GM23248 (cell line): ENCODE measurements around the gene HAND2. TPM values are rescaled to one million over a fixed set of nuclear protein-coding genes. Genes with fewer than 3 reads are reported as not detected.

Source experiments
- DNase-seq: peaks from one replicate; pipeline ENCODE4 v3.0.0-alpha.2; 2015
- H2AFZ ChIP-seq: fragments of 200-600 bp; sonication (generic); 2 replicates; pipeline ENCODE4 v1.6.1; 2016; ENCODE audit warnings: antibody characterized with exemption
- H3F3A ChIP-seq: fragments of 200-600 bp; sonication (generic); 2 replicates; pipeline ENCODE4 v1.6.1; 2016; ENCODE audit warnings: mild to moderate bottlenecking, antibody characterized with exemption, mixed run types; ENCODE audit not compliant: insufficient read depth
- H3K27ac ChIP-seq: fragments of 200-600 bp; sonication (generic); 2 replicates; pipeline ENCODE4 v1.5.1; 2016; ENCODE audit warnings: mild to moderate bottlenecking
- H3K27me3 ChIP-seq: fragments of 200-600 bp; sonication (generic); replicated peaks from 2 replicates; pipeline ENCODE4 v1.6.1; 2016; ENCODE audit warnings: mild to moderate bottlenecking; ENCODE audit not compliant: insufficient read depth
- H3K36me3 ChIP-seq: fragments of 200-600 bp; sonication (generic); 2 replicates; pipeline ENCODE4 v1.6.1; 2016; ENCODE audit warnings: low read depth, mild to moderate bottlenecking
- H3K4me1 ChIP-seq: fragments of 200-600 bp; sonication (generic); 2 replicates; pipeline ENCODE4 v1.6.1; 2016; ENCODE audit warnings: mild to moderate bottlenecking; ENCODE audit not compliant: insufficient read depth
- H3K4me2 ChIP-seq: fragments of 200-600 bp; sonication (generic); one replicate; pipeline ENCODE4 v1.6.1; 2016; ENCODE audit warnings: mild to moderate bottlenecking; ENCODE audit not compliant: unreplicated experiment
- H3K4me3 ChIP-seq: fragments of 200-600 bp; sonication (generic); 2 replicates; pipeline ENCODE4 v1.5.1; 2016; ENCODE audit warnings: mild to moderate bottlenecking
- H3K79me2 ChIP-seq: fragments of 200-600 bp; sonication (generic); 2 replicates; pipeline ENCODE4 v1.6.1; 2016; ENCODE audit warnings: mild to moderate bottlenecking; ENCODE audit not compliant: insufficient read depth
- H3K9ac ChIP-seq: fragments of 200-600 bp; sonication (generic); 2 replicates; pipeline ENCODE4 v1.6.1; 2016; ENCODE audit warnings: mild to moderate bottlenecking
- H3K9me2 ChIP-seq: fragments of 200-600 bp; sonication (generic); 2 replicates; pipeline ENCODE4 v1.6.1; 2016; ENCODE audit warnings: mixed run types, mild to moderate bottlenecking, moderate library complexity; ENCODE audit not compliant: insufficient read depth
- H3K9me3 ChIP-seq: fragments of 200-600 bp; sonication (generic); one replicate; pipeline ENCODE4 v1.6.1; 2017; ENCODE audit warnings: low read depth
- H4K20me1 ChIP-seq: fragments of 200-600 bp; sonication (generic); 2 replicates; pipeline ENCODE4 v1.6.0; 2016; ENCODE audit not compliant: insufficient read depth
- EZH2 ChIP-seq: fragments of 200-600 bp; sonication (generic); IDR thresholded peaks from 2 replicates; pipeline ENCODE4 v1.6.1; 2018; ENCODE audit warnings: antibody characterized with exemption, mild to moderate bottlenecking; ENCODE audit not compliant: insufficient read depth, poor library complexity, severe bottlenecking
- EZH2phosphoT487 ChIP-seq: fragments of 200-600 bp; sonication (generic); IDR thresholded peaks from 2 replicates; pipeline ENCODE4 v1.6.1; 2018; ENCODE audit warnings: antibody characterized with exemption, moderate library complexity, mild to moderate bottlenecking, low read depth; ENCODE audit not compliant: insufficient read depth
- WGBS, 2 experiments: methylation state at CpG; one replicate each; pipeline ENCODE4 v1.1.6; 2015 to 2017; ENCODE audit warnings: low lambda C conversion rate in 2 of 2, low coverage in 1 of 2; ENCODE audit errors: missing lambda C conversion rate in 2 of 2; 5-methylcytosine and 5-hydroxymethylcytosine counted together
- in situ Hi-C: fragments of 300-500 bp; cut with MboI; formaldehyde crosslinking; loops from 2 replicates; pipeline ENCODE4 v1.15.0; 2020
- polyA plus RNA-seq: library from polyadenylated mRNA; unstranded; fragments of >200 nt; fragmentation: Nextera tagmentation; extraction: Ambion mirVana; gene quantifications from 2 replicates; pipeline ENCODE4 v1.2.1, GENCODE V29; 2016
- total RNA-seq: library from RNA; depleted of rRNA; stranded (reverse); fragments of >200 nt; shearing (Covaris generic); gene quantifications from 2 replicates; pipeline ENCODE4 v1.2.3, GENCODE V29; 2014

HAND2 gene
- total and polyA plus RNA-seq, 2 experiments from 2014 or later = 11.2 to 19.3 TPM

GRCh38 chr4:173494013-173494970, 35.7 kb downstream of the HAND2 start:
- Histone ChIP-seq H3K27ac (no peak overlapping the region), H3K27me3 (peaks cover 17% of the 10 kb centered on the region), H3K9ac (no peak overlapping the region; the same call in 1 of the 2 replicates), H3K4me3 (peak overlapping the region; percentile 73), H3K36me3 (no peaks in the 10 kb centered on the region), H3K9me3 (no peaks in the 10 kb centered on the region), H3K79me2 (no peaks in the 10 kb centered on the region), H3K4me2 (peak overlapping the region; percentile 99), H3K4me1 (peaks cover 22% of the 10 kb centered on the region), H2AFZ (peak overlapping the region; percentile 89), H4K20me1 (no peaks in the 10 kb centered on the region), H3F3A (peaks cover 22% of the 10 kb centered on the region), H3K9me2 (no peaks in the 10 kb centered on the region)
- 34% methylated on average over 40 of the region's 40 CpGs for WGBS, 2 experiments
- DNase-seq = peak; percentile 85
- in situ Hi-C loops = loop anchor here (5.0 to 10.0 kb wide), 2 partner anchors 67 to 169 kb away; no protein-coding TSS in a partner anchor
- TF ChIP-seq EZH2phosphoT487 (no peak), EZH2 (no peak)

DNA sequence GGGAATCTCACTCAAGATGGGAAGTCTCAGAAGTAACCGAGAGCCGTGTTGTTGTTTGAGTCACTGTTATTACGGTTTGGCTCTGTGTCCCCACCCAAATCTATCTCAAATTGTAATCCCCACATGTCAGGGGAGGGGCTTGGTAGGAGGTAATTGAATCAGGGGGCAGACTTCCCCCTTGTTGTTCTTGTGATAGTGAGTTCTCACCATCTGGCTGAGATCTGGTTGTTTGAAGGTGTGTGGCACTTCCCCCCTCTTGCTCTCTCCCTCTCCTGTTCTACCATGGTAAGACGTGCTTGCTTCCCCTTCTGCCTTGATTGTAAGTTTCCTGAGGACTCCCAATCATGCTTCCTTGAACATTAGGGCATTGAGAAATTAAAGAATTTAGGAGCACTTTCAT, 37.0 kb downstream of the HAND2 start:
- Histone ChIP-seq H3K9me2 (no peaks in the 10 kb centered on the region), H2AFZ (no peak overlapping the region), H3K4me3 (no peak overlapping the region), H3K27ac (no peak overlapping the region), H3K27me3 (peaks cover 17% of the 10 kb centered on the region), H3K4me2 (no peak overlapping the region), H3F3A (peaks cover 34% of the 10 kb centered on the region), H4K20me1 (no peaks in the 10 kb centered on the region), H3K9me3 (no peaks in the 10 kb centered on the region), H3K79me2 (no peaks in the 10 kb centered on the region), H3K36me3 (no peaks in the 10 kb centered on the region), H3K9ac (no peak overlapping the region), H3K4me1 (peaks cover 34% of the 10 kb centered on the region)
- WGBS, 2 experiments = 98 to 100% methylated on average over 4 of the region's 4 CpGs
- TF ChIP-seq EZH2phosphoT487 (no peak), EZH2 (no peak)
- DNase-seq = no peak
- in situ Hi-C loops = loop anchor here (5.0 to 10.0 kb wide), 2 partner anchors 66 to 168 kb away; no protein-coding TSS in a partner anchor

- in situ Hi-C loops = loop anchor here (5.0 to 10.0 kb wide), 2 partner anchors 65 to 168 kb away; no protein-coding TSS in a partner anchor
- Histone ChIP-seq H3K36me3 (no peaks in the 10 kb centered on the region), H3K4me2 (no peak overlapping the region), H3K9me3 (no peaks in the 10 kb centered on the region), H3K4me3 (no peak overlapping the region), H2AFZ (no peak overlapping the region), H4K20me1 (no peaks in the 10 kb centered on the region), H3K79me2 (no peaks in the 10 kb centered on the region), H3F3A (peaks cover 34% of the 10 kb centered on the region), H3K4me1 (peaks cover 34% of the 10 kb centered on the region), H3K9ac (no peak overlapping the region), H3K9me2 (no peaks in the 10 kb centered on the region), H3K27me3 (peaks cover 17% of the 10 kb centered on the region), H3K27ac (no peak overlapping the region)
- no peak for DNase-seq
- no peak for TF ChIP-seq EZH2
- TF ChIP-seq EZH2phosphoT487 = no peak
- 97 to 99% methylated on average over 4 of the region's 4 CpGs for WGBS, 2 experiments
These were observed 37.7 kb downstream of the HAND2 start for GRCh38 chr4:173492315-173492714.

DNA sequence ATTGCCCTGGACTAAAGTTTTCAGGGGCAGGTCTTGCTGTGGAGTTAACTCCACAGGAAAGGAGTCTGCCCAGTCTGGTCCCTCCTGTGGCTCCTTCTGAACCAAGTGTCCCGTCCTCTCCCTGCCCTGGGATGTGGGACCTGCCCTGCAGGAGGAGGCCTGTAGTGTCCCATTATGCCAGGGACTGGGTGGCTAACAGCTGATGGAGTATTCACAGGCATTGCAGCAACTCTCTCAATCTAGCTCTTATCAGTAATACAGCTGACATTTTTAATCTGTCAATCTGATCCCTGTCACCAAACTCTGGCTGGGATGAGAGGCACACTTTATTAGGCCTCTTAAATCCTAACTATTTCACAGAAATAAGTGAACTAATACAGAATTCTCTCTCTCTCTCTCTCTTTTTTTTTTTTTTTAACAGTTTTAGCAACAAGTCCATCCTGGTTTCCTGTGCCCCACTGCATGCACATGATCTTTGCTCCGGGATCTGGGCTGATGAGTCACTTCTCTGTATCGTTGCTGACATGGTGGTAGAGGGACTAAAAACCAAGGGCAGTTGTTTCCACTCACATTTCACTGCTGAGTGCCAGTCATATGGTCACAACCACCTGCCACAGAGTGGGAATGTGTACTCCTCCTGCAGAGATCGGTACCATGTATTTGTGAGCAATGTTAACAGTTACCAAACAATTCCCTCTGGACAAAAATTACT, 39.1 kb downstream of the HAND2 start:
- WGBS, 2 experiments = 33% methylated on average over 4 of the region's 4 CpGs
- in situ Hi-C loops = loop anchor here (5.0 to 10.0 kb wide), 2 partner anchors 64 to 166 kb away; no protein-coding TSS in a partner anchor
- Histone ChIP-seq H3K79me2 (no peaks in the 10 kb centered on the region), H2AFZ (no peak overlapping the region), H3K27me3 (peaks cover 10% of the 10 kb centered on the region), H3K27ac (no peak overlapping the region), H3K4me3 (no peak overlapping the region), H3K9me3 (no peaks in the 10 kb centered on the region), H3K9ac (no peak overlapping the region), H3K9me2 (no peaks in the 10 kb centered on the region), H3K4me1 (peaks cover 45% of the 10 kb centered on the region), H3K36me3 (no peaks in the 10 kb centered on the region), H4K20me1 (no peaks in the 10 kb centered on the region), H3F3A (peaks cover 42% of the 10 kb centered on the region), H3K4me2 (peak overlapping the region; percentile 49)
- peak; percentile 73 for DNase-seq
- no peak for TF ChIP-seq EZH2
- TF ChIP-seq EZH2phosphoT487 = no peak
